HEK293 (cell line): ENCODE data around the gene ETFBKMT.

Experiments used
- ATF2 ChIP-seq: fragments of 450-650 bp; formaldehyde crosslinking; IDR thresholded peaks from 2 replicates; pipeline ENCODE4 v1.5.1; 2016; ENCODE audit warnings: missing biosample characterization, missing genetic modification characterization, low read depth
- BCL11B ChIP-seq: fragments of 450-650 bp; formaldehyde crosslinking; IDR thresholded peaks from 2 replicates; pipeline ENCODE4 v1.5.1; 2016; ENCODE audit warnings: low read depth, missing biosample characterization, missing genetic modification characterization
- KLF8 ChIP-seq: fragments of 450-650 bp; formaldehyde crosslinking; IDR thresholded peaks from 2 replicates; pipeline ENCODE4 v1.5.1; 2016; ENCODE audit warnings: missing biosample characterization, missing genetic modification characterization
- MEIS1 ChIP-seq: sonication (generic); formaldehyde crosslinking; IDR thresholded peaks from 2 replicates; pipeline ENCODE4 v1.8.1; 2022; ENCODE audit warnings: missing genetic modification reagents, mild to moderate bottlenecking, borderline replicate concordance
- PRDM4 ChIP-seq: fragments of 450-650 bp; formaldehyde crosslinking; IDR thresholded peaks from 2 replicates; pipeline ENCODE4 v1.5.1; 2017; ENCODE audit warnings: missing biosample characterization, missing genetic modification characterization
- SP2 ChIP-seq: fragments of 450-650 bp; formaldehyde crosslinking; IDR thresholded peaks from 2 replicates; pipeline ENCODE4 v1.5.1; 2016; ENCODE audit warnings: missing biosample characterization, missing genetic modification characterization
- ZBTB48 ChIP-seq: fragments of 450-650 bp; formaldehyde crosslinking; IDR thresholded peaks from 2 replicates; pipeline ENCODE4 v1.5.1; 2016; ENCODE audit warnings: missing biosample characterization, missing genetic modification characterization
- ZNF10 ChIP-seq: fragments of 450-650 bp; formaldehyde crosslinking; IDR thresholded peaks from 2 replicates; pipeline ENCODE4 v1.5.1; 2017; ENCODE audit warnings: missing biosample characterization, missing genetic modification characterization
- ZNF292 ChIP-seq: fragments of 450-650 bp; formaldehyde crosslinking; IDR thresholded peaks from 2 replicates; pipeline ENCODE4 v1.5.1; 2016; ENCODE audit warnings: low read depth, missing biosample characterization, missing genetic modification characterization, borderline replicate concordance
- ZNF311 ChIP-seq: fragments of 450-650 bp; formaldehyde crosslinking; IDR thresholded peaks from 2 replicates; pipeline ENCODE4 v1.5.1; 2017; ENCODE audit warnings: missing biosample characterization, missing genetic modification characterization, borderline replicate concordance
- TF ChIP-seq, protein P1 (sequence below): fragments of 450-650 bp; formaldehyde crosslinking; IDR thresholded peaks from 2 replicates; pipeline ENCODE4 v1.5.1; 2016; ENCODE audit warnings: missing biosample characterization, missing genetic modification characterization
- TF ChIP-seq, protein P2 (sequence below): fragments of 450-650 bp; formaldehyde crosslinking; IDR thresholded peaks from 2 replicates; pipeline ENCODE4 v1.5.1; 2016; ENCODE audit warnings: missing biosample characterization, missing genetic modification characterization

GRCh38 chr12:31702047-31702446 lies 42.6 kb downstream of the ETFBKMT start:
- no peak for TF ChIP-seq BCL11B
- TF ChIP-seq, protein P1, sequence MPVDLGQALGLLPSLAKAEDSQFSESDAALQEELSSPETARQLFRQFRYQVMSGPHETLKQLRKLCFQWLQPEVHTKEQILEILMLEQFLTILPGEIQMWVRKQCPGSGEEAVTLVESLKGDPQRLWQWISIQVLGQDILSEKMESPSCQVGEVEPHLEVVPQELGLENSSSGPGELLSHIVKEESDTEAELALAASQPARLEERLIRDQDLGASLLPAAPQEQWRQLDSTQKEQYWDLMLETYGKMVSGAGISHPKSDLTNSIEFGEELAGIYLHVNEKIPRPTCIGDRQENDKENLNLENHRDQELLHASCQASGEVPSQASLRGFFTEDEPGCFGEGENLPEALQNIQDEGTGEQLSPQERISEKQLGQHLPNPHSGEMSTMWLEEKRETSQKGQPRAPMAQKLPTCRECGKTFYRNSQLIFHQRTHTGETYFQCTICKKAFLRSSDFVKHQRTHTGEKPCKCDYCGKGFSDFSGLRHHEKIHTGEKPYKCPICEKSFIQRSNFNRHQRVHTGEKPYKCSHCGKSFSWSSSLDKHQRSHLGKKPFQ (tag by site-specific recombination) = no peak
- TF ChIP-seq PRDM4 (tag by site-specific recombination) = no peak
- no peak for TF ChIP-seq KLF8
- TF ChIP-seq, protein P2, sequence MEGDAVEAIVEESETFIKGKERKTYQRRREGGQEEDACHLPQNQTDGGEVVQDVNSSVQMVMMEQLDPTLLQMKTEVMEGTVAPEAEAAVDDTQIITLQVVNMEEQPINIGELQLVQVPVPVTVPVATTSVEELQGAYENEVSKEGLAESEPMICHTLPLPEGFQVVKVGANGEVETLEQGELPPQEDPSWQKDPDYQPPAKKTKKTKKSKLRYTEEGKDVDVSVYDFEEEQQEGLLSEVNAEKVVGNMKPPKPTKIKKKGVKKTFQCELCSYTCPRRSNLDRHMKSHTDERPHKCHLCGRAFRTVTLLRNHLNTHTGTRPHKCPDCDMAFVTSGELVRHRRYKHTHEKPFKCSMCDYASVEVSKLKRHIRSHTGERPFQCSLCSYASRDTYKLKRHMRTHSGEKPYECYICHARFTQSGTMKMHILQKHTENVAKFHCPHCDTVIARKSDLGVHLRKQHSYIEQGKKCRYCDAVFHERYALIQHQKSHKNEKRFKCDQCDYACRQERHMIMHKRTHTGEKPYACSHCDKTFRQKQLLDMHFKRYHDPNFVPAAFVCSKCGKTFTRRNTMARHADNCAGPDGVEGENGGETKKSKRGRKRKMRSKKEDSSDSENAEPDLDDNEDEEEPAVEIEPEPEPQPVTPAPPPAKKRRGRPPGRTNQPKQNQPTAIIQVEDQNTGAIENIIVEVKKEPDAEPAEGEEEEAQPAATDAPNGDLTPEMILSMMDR = no peak
- no peak for TF ChIP-seq ZNF311 (tag by site-specific recombination)
- TF ChIP-seq SP2 (tag by site-specific recombination) = no peak
- no peak for TF ChIP-seq ZNF10
- no peak for TF ChIP-seq ZBTB48 (tag by site-specific recombination)
- TF ChIP-seq ZNF292 (tag by site-specific recombination) = no peak
- TF ChIP-seq ATF2 (tag by site-specific recombination) = no peak
- no peak for TF ChIP-seq MEIS1 (CRISPR knock-in tag)
